PFSK-1 (cell line): ENCODE data around the gene GTPBP4.

ENCODE experiments used
- FOXP2 ChIP-seq: optimal IDR thresholded peaks from 2 replicates; pipeline ENCODE3; 2011; ENCODE audit warnings: borderline replicate concordance, control low read depth, inconsistent platforms; ENCODE audit not compliant: insufficient read depth; ENCODE audit errors: extremely low read length, extremely low read depth
- POLR2AphosphoS5 ChIP-seq: IDR thresholded peaks from 2 replicates; pipeline ENCODE4 v1.6.1; 2012; ENCODE audit warnings: low read depth, mild to moderate bottlenecking, control low read depth, low read length, moderate library complexity
- SIN3A ChIP-seq: IDR thresholded peaks from 2 replicates; pipeline ENCODE4 v1.6.1; 2012; ENCODE audit warnings: mild to moderate bottlenecking, low read length, moderate library complexity, borderline replicate concordance; ENCODE audit not compliant: insufficient read depth
- TAF1 ChIP-seq: IDR thresholded peaks from 2 replicates; pipeline ENCODE4 v1.6.1; 2012; ENCODE audit warnings: low read length, control low read depth, borderline replicate concordance; ENCODE audit not compliant: insufficient read depth
- TF ChIP-seq, protein P1 (sequence below), 2 experiments: IDR thresholded peaks; 2 replicates each; pipeline versions ENCODE4 v1.6.1 to v1.8.0; 2011 to 2012; ENCODE audit warnings: low read depth in 2 of 2, low read length in 2 of 2, control low read depth in 1 of 2, inconsistent platforms in 1 of 2, mild to moderate bottlenecking in 1 of 2, moderate library complexity in 1 of 2; ENCODE audit not compliant: insufficient read depth in 1 of 2

Gene GTPBP4

DNA sequence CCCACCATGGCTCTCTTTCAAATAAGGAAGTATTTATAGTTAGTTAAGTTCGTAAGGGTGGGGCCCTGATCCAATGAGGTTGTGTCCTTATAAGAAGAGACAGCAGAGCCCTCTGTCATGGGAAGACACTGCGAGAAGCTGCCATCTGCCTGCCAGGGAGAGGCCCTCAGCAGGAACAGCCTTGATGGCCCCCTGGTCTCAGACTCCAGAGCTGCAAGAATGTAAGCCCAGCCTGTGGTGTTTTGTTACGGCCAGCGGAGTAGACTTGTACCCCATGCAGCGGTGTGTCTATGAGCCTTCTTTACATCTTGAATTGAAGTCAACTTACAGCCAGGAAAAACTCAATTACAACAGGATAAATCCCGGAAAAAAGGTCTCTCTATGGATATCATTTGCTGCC is 42.5 kb upstream of the GTPBP4 start:
- no peak for TF ChIP-seq SIN3A

DNA sequence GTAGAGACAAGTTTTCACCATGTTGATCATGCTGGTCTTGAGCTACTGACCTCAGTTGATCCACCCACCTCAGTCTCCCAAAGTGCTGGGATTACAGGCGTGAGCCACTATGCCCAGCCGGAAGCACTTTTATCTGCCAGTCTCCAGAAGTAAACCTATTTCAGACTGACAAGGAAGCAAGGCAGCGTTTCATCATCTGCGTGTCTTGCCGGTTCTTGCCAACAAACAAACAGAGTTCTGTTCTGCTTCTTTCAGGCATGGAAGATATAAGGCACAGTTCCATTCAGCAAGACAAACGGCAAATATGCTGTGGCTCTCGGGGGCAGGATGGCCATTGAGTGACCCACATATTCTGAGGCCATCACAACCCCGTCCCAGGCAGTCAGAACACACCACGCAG is 41.2 kb upstream of the GTPBP4 start:
- TF ChIP-seq FOXP2 (no peak), SIN3A (no peak), POLR2AphosphoS5 (no peak), TAF1 (no peak)
- TF ChIP-seq, protein P1, sequence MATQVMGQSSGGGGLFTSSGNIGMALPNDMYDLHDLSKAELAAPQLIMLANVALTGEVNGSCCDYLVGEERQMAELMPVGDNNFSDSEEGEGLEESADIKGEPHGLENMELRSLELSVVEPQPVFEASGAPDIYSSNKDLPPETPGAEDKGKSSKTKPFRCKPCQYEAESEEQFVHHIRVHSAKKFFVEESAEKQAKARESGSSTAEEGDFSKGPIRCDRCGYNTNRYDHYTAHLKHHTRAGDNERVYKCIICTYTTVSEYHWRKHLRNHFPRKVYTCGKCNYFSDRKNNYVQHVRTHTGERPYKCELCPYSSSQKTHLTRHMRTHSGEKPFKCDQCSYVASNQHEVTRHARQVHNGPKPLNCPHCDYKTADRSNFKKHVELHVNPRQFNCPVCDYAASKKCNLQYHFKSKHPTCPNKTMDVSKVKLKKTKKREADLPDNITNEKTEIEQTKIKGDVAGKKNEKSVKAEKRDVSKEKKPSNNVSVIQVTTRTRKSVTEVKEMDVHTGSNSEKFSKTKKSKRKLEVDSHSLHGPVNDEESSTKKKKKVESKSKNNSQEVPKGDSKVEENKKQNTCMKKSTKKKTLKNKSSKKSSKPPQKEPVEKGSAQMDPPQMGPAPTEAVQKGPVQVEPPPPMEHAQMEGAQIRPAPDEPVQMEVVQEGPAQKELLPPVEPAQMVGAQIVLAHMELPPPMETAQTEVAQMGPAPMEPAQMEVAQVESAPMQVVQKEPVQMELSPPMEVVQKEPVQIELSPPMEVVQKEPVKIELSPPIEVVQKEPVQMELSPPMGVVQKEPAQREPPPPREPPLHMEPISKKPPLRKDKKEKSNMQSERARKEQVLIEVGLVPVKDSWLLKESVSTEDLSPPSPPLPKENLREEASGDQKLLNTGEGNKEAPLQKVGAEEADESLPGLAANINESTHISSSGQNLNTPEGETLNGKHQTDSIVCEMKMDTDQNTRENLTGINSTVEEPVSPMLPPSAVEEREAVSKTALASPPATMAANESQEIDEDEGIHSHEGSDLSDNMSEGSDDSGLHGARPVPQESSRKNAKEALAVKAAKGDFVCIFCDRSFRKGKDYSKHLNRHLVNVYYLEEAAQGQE (IDR thresholded peaks at IDR 0.05; ENCODE audit: insufficient read depth in 1 of 2, low read depth in 2 of 2, low read length in 2 of 2) = no peak

DNA sequence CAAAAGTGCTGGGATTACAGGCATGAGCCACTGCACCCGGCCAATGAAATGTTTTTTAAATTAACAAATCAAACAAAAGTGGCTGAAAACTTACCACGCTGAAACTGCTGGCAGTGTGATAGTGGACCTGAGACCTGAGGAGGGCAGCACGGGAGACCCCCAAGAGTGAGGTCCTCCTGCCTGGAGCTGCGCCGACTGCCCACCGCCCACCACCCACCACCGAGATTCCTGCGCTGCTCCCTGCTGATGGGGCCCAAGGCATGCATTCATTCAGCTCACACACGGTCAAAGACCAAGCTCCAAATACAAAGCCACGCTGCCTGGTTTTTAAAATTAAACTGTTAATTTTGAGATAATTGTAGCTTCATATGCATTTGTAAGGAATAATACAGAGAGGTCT is 40.4 kb upstream of the GTPBP4 start:
- no peak for TF ChIP-seq SIN3A
- no peak for TF ChIP-seq TAF1
- TF ChIP-seq POLR2AphosphoS5 = no peak
- TF ChIP-seq, protein P1 (IDR thresholded peaks at IDR 0.05; ENCODE audit: insufficient read depth in 1 of 2, low read depth in 2 of 2, low read length in 2 of 2) = no peak
- TF ChIP-seq FOXP2 = no peak

DNA sequence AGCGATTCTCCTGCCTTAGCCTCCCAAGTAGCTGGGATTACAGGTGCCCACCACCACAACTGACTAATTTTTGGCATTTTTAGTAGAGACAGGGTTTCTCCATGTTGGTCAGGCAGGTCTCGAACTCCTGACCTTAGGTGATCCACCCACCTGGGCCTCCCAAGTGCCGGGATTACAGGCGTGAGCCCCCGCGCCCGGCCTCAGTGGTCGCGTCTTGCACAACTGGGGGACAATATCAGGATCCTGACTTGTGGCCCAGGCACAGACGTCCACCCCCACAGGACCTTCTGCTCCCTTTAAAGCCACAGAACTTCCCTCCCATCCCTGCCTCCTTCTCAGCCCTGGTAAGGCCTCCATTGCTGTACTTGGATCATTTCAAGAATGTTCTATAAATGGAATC is 39.9 kb upstream of the GTPBP4 start:
- TF ChIP-seq FOXP2 (no peak), TAF1 (no peak), SIN3A (no peak)
- TF ChIP-seq, protein P1 (IDR thresholded peaks at IDR 0.05; ENCODE audit: insufficient read depth in 1 of 2, low read depth in 2 of 2, low read length in 2 of 2) = no peak

DNA sequence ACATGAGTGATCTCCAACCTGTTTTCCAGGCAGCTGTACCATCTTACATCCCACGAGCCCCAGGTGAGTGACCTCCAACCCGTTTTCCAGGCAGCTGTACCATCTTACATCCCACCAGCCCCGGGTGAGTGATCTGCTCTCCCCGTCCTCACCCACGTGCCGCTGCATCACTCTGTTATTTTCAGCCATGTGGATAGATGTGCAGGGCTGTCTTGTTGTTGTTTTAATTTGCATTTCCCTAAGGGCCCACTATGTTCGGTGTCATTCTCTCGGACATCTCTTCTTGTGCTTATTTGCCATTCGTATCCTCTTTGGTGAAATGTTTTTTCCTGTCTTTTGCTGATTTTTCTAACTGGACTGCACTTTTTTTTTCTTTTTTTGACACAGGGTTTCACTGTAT is 38.8 kb upstream of the GTPBP4 start:
- no peak for TF ChIP-seq TAF1
- no peak for TF ChIP-seq FOXP2
- TF ChIP-seq POLR2AphosphoS5 = no peak
- TF ChIP-seq SIN3A = no peak
- TF ChIP-seq, protein P1 (IDR thresholded peaks at IDR 0.05; ENCODE audit: insufficient read depth in 1 of 2, low read depth in 2 of 2, low read length in 2 of 2) = no peak

DNA sequence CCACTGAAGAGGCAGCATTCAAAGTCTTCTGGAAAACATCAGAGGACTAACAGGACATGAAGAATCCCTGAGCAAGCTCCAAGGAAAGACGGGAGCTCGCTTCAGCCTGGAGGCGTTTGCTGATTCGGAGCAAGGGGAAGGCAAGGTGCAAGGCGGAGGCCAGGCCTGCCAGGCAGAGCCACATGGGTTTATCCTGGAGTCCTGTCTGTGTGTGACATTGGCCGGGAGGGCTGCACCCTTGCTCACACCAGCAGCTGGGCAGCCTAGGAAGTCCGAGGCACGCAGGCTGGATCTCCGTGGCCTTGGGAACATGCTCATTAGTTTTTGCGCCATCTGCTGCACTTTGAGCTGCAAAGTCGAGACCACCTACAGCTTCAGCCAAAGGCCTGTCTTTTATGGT is 34.4 kb upstream of the GTPBP4 start:
- no peak for TF ChIP-seq TAF1
- TF ChIP-seq POLR2AphosphoS5 = no peak
- no peak for TF ChIP-seq SIN3A
- TF ChIP-seq FOXP2 = no peak
- TF ChIP-seq, protein P1 (IDR thresholded peaks at IDR 0.05; ENCODE audit: insufficient read depth in 1 of 2, low read depth in 2 of 2, low read length in 2 of 2) = no peak
